Gastrocnemius medialis (tissue), 4 donors: Measurements from ENCODE around the gene HOXB8.

Source experiments
- POLR2A ChIP-seq, 2 donors: fragments of 450-650 bp; IDR thresholded peaks; one replicate each; pipeline ENCODE4 v1.6.1; 2017; ENCODE audit warnings: antibody characterized with exemption in 2 of 2, mild to moderate bottlenecking in 2 of 2, moderate library complexity in 2 of 2
- TF ChIP-seq, protein P1 (sequence below), 5 experiments: fragments of 450-650 bp in 3 of 5; fragments of 200-600 bp in 2 of 5; sonication (generic) in 2 of 5; IDR thresholded peaks in 4 of 5; conservative IDR thresholded peaks in 1 of 5; 1 replicate in 4 of 5; 2 replicates in 1 of 5; pipeline ENCODE4 v1.5.1; 2016 to 2019; ENCODE audit warnings: antibody characterized with exemption in 5 of 5, mild to moderate bottlenecking in 3 of 5, moderate library complexity in 3 of 5

DNA sequence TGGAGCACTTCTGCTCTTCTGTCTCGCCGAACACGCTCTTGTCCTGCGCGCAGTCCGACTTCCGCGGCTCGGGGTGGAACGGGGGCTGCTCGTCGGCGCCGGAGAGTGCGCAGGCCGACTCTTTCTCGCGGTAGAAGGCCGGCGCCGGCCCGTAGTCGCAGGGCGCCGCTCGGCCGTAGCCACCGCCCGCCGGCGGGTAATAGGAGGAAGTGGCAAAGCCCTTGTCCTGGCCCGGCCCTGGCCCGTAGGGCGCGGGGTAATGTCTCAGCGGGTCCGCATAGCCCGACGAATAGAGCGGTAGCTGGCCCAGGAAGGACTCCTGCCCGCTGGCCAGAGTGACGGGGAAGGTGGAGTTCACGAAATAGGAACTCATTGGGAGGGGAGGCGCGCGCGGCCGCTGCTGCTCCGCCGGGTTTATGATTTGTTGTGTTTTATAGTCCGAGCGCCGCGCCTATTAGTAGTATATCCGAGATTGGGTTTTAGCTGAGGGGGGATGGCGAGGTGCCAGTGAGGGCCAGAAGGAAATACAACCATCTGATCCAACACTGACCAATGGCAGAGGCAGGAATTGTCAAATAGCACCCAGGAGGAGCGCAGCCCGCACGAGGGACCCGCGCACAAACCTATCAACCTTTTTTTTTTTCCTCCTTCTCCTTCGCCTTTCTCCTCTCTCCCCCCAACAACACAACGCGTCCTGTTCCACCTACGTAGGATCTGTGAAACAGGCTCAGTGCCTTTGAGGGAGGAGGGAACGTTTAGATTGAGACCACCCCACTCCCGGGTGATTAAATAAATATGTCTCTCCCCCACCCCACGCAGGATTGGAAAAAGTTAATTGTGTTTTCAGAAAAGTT is 17.1 kb downstream of the HOXB8 start:
- TF ChIP-seq, protein P1, sequence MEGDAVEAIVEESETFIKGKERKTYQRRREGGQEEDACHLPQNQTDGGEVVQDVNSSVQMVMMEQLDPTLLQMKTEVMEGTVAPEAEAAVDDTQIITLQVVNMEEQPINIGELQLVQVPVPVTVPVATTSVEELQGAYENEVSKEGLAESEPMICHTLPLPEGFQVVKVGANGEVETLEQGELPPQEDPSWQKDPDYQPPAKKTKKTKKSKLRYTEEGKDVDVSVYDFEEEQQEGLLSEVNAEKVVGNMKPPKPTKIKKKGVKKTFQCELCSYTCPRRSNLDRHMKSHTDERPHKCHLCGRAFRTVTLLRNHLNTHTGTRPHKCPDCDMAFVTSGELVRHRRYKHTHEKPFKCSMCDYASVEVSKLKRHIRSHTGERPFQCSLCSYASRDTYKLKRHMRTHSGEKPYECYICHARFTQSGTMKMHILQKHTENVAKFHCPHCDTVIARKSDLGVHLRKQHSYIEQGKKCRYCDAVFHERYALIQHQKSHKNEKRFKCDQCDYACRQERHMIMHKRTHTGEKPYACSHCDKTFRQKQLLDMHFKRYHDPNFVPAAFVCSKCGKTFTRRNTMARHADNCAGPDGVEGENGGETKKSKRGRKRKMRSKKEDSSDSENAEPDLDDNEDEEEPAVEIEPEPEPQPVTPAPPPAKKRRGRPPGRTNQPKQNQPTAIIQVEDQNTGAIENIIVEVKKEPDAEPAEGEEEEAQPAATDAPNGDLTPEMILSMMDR (IDR thresholded peaks at IDR 0.05 in 4 of 5, conservative IDR thresholded peaks at IDR 0.05 in 1 of 5) = no peak
- TF ChIP-seq POLR2A (IDR thresholded peaks at IDR 0.05) = peak in 1 of 2 donors; percentile 41
